Cortex of kidney (tissue), 1 donor: Measurements from ENCODE around the gene WSCD2.

ENCODE experiments used
- DNase-seq: peaks from one replicate; lab custom pipeline; 2025; lab: John Stamatoyannopoulos, UW

WSCD2 gene

GRCh38 chr12:108235985-108236263 is 106.8 kb downstream of the WSCD2 start:
- no peak for DNase-seq

- no peak for DNase-seq
Observed at GRCh38 chr12:108236366-108236765, 107.3 kb downstream of the WSCD2 start.

GRCh38 chr12:108237272-108237671 is 108.2 kb downstream of the WSCD2 start:
- DNase-seq = no peak

- no peak for DNase-seq
Observed at GRCh38 chr12:108238474-108238873, 109.4 kb downstream of the WSCD2 start.

- no peak for DNase-seq
Observed at GRCh38 chr12:108239378-108239777, 110.3 kb downstream of the WSCD2 start.

- DNase-seq = no peak
Observed at GRCh38 chr12:108240027-108240785, 111.1 kb downstream of the WSCD2 start.

- DNase-seq = no peak
Observed at GRCh38 chr12:108240928-108241327, 111.8 kb downstream of the WSCD2 start.

- no peak for DNase-seq
Observed at GRCh38 chr12:108241986-108242703, 113.1 kb downstream of the WSCD2 start.

- no peak for DNase-seq
Observed at GRCh38 chr12:108247130-108247529, 118.0 kb downstream of the WSCD2 start.

GRCh38 chr12:108248011-108248410 is 118.9 kb downstream of the WSCD2 start:
- DNase-seq = no peak

- DNase-seq = no peak
Observed at GRCh38 chr12:108252523-108252922, 123.4 kb downstream of the WSCD2 start.

GRCh38 chr12:108253540-108253939 is 124.5 kb downstream of the WSCD2 start:
- no peak for DNase-seq

- DNase-seq = no peak
Observed at GRCh38 chr12:108254030-108254429, 124.9 kb downstream of the WSCD2 start.

GRCh38 chr12:108254517-108255251 is 125.6 kb downstream of the WSCD2 start:
- no peak for DNase-seq

GRCh38 chr12:108255252-108255602 is 126.1 kb downstream of the WSCD2 start:
- DNase-seq = no peak

- no peak for DNase-seq
Observed at GRCh38 chr12:108257004-108257403, 127.9 kb downstream of the WSCD2 start.

GRCh38 chr12:108257610-108258106 is 128.6 kb downstream of the WSCD2 start:
- DNase-seq = no peak

GRCh38 chr12:108260039-108260438 is 131.0 kb downstream of the WSCD2 start:
- DNase-seq = no peak

- DNase-seq = no peak
Observed at GRCh38 chr12:108260969-108261368, 131.9 kb downstream of the WSCD2 start.

- no peak for DNase-seq
Observed at GRCh38 chr12:108265505-108265904, 136.4 kb downstream of the WSCD2 start.

GRCh38 chr12:108266131-108266530 is 137.0 kb downstream of the WSCD2 start:
- no peak for DNase-seq

GRCh38 chr12:108267450-108267849 is 138.4 kb downstream of the WSCD2 start:
- no peak for DNase-seq

- no peak for DNase-seq
Observed at GRCh38 chr12:108268397-108268796, 139.3 kb downstream of the WSCD2 start.
